ENCODE data around the gene GRK4. TPM values are rescaled to one million over a fixed set of nuclear protein-coding genes. Genes with fewer than 3 reads are reported as not detected.
"Not testable (repeated sequence)": the region's sequence is repeated elsewhere in the genome, so short reads cannot be mapped to it uniquely, and the experiment has no call there.

Gene GRK4
- total RNA-seq, 1 experiment from 2014 or later = 4.2 TPM

DNA sequence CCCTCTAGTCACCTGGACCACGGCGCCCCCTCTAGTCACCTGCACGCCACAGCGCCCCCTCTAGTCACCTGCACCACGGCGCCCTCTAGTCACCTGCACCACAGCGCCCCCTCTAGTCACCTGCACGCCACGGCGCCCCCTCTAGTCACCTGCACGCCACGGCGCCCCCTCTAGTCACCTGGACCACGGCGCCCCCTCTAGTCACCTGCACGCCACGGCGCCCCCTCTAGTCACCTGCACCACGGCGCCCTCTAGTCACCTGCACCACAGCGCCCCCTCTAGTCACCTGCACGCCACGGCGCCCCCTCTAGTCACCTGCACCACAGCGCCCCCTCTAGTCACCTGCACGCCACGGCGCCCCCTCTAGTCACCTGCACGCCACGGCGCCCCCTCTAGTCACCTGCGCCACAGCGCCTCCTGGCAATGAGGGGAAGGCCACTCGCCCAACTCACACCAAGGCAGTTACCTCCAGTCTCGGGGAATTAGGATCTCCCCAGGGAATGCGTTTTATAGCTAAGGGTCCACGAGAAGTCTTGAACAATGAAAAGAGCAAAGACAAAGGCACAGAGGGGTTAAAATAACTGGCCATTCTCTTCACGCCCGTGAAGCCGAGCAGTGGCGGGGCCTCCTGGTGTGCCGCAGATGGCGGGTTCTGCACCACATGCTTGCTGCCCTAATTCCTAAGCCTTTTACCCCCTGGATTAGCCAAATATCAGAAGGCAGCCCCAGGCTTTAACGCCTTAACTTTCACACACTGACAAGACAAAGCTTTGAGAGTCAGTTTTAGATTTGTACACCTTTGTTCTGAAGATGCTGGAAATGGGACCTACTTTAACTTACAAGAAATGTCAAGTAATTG is 8.0 kb upstream of the GRK4 start:
- TF ChIP-seq, protein P1, sequence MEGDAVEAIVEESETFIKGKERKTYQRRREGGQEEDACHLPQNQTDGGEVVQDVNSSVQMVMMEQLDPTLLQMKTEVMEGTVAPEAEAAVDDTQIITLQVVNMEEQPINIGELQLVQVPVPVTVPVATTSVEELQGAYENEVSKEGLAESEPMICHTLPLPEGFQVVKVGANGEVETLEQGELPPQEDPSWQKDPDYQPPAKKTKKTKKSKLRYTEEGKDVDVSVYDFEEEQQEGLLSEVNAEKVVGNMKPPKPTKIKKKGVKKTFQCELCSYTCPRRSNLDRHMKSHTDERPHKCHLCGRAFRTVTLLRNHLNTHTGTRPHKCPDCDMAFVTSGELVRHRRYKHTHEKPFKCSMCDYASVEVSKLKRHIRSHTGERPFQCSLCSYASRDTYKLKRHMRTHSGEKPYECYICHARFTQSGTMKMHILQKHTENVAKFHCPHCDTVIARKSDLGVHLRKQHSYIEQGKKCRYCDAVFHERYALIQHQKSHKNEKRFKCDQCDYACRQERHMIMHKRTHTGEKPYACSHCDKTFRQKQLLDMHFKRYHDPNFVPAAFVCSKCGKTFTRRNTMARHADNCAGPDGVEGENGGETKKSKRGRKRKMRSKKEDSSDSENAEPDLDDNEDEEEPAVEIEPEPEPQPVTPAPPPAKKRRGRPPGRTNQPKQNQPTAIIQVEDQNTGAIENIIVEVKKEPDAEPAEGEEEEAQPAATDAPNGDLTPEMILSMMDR (IDR thresholded peaks at IDR 0.05 in 2 of 3, conservative IDR thresholded peaks at IDR 0.05 in 1 of 3; ENCODE audit: borderline replicate concordance in 1 of 3, insufficient read depth in 1 of 3, low read depth in 2 of 3, low read length in 2 of 3) = peak; percentile 19 to 85 (median 79); a peak in 4 of 6 replicates
- H2AFZ ChIP-seq (ENCODE audit: low read depth, low read length, poor library complexity, severe bottlenecking); H3K27ac ChIP-seq (ENCODE audit: low read depth, low read length); intact Hi-C loops (cut with micrococcal nuclease); H3K9ac ChIP-seq (ENCODE audit: low read length); POLR2A ChIA-PET; H3K27me3 ChIP-seq (ENCODE audit: insufficient read depth, low read length); RAD21 ChIA-PET (ENCODE audit: low non-redundant PET in 1 of 2, low total read pairs in 2 of 2, uncharacterized antibody in 2 of 2, unreplicated experiment in 2 of 2); DNase-seq (ENCODE audit: low read depth, low spot score); H3K4me3 ChIP-seq (replicated peaks in 1 of 2; ENCODE audit: low read depth in 1 of 2, low read length in 2 of 2); CTCF ChIA-PET; H3K9me2 ChIP-seq (ENCODE audit: insufficient read depth); H3K4me1 ChIP-seq (ENCODE audit: control insufficient read depth in 1 of 2, insufficient read depth in 2 of 2, low read length in 2 of 2); H3K4me2 ChIP-seq (ENCODE audit: low read length); ATAC-seq; BruUV-seq (replicated peaks): not testable (repeated sequence)
- H3K79me2 ChIP-seq (ENCODE audit: insufficient read depth, low read length) = peaks cover 82% of the 10 kb centered on the region
- H3K36me3 ChIP-seq (ENCODE audit: control insufficient read depth in 1 of 2, insufficient read depth in 2 of 2, low read length in 2 of 2) = peaks cover 58 to 75% of the 10 kb centered on the region in 2 experiments
- peaks cover 14% of the 10 kb centered on the region; the same call in 1 of the 2 replicates for H4K20me1 ChIP-seq (ENCODE audit: insufficient read depth)
- H3K9me3 ChIP-seq (ENCODE audit: control insufficient read depth in 1 of 2, insufficient read depth in 1 of 2, low read depth in 1 of 2, low read length in 2 of 2) = peaks cover 6 to 11% of the 10 kb centered on the region in 2 experiments; a peak in 2 of 4 replicates

DNA sequence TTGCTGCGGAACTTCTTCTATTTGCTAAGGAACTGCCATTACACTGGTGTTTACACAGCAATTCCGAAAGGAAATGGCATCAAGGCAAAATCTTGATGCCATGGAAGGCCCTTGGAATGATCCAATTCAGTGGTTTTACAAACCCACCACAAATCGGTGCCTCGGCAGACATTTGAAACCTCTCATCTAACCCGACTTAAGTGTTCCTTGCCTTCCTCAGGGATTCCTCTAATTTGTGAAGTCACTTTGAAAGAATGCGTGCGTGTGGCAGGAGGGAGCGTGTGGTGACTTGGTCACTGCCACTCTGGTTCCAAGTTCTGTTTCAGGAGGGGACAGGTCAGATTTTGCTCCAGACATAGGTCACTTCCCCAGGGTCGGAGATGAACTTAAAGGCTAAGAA is 4.9 kb upstream of the GRK4 start:
- Histone ChIP-seq H2AFZ (ENCODE audit: low read depth, low read length, poor library complexity, severe bottlenecking) (no peak overlapping the region), H3K27ac (ENCODE audit: low read depth, low read length) (no peak overlapping the region), H3K27me3 (ENCODE audit: insufficient read depth, low read length) (no peaks in the 10 kb centered on the region), H3K9ac (ENCODE audit: low read length) (no peak overlapping the region), H3K4me1 (ENCODE audit: control insufficient read depth in 1 of 2, insufficient read depth in 2 of 2, low read length in 2 of 2) (peaks cover 7 to 16% of the 10 kb centered on the region in 2 experiments; a peak in 3 of 4 replicates), H3K36me3 (ENCODE audit: control insufficient read depth in 1 of 2, insufficient read depth in 2 of 2, low read length in 2 of 2) (peaks cover 41 to 60% of the 10 kb centered on the region in 2 experiments), H3K9me3 (ENCODE audit: control insufficient read depth in 1 of 2, insufficient read depth in 1 of 2, low read depth in 1 of 2, low read length in 2 of 2) (peaks cover 6 to 11% of the 10 kb centered on the region in 2 experiments; a peak in 2 of 4 replicates), H3K79me2 (ENCODE audit: insufficient read depth, low read length) (peaks cover 85% of the 10 kb centered on the region), H3K4me2 (ENCODE audit: low read length) (no peak overlapping the region), H3K4me3 (replicated peaks in 1 of 2; ENCODE audit: low read depth in 1 of 2, low read length in 2 of 2) (no peak overlapping the region), H3K9me2 (ENCODE audit: insufficient read depth) (no peaks in the 10 kb centered on the region), H4K20me1 (ENCODE audit: insufficient read depth) (peaks cover 10% of the 10 kb centered on the region; the same call in 1 of the 2 replicates)
- intact Hi-C loops (cut with micrococcal nuclease) = no loop called here
- TF ChIP-seq EZH2phosphoT487 (IDR thresholded peaks at IDR 0.05; ENCODE audit: borderline replicate concordance) (no peak), CEBPB (IDR thresholded peaks at IDR 0.05; ENCODE audit: low read depth) (no peak), CBX3 (IDR thresholded peaks at IDR 0.05; ENCODE audit: low read depth) (no peak), ELF1 (IDR thresholded peaks at IDR 0.05; ENCODE audit: borderline replicate concordance, low read depth) (no peak)
- TF ChIP-seq, protein P2, sequence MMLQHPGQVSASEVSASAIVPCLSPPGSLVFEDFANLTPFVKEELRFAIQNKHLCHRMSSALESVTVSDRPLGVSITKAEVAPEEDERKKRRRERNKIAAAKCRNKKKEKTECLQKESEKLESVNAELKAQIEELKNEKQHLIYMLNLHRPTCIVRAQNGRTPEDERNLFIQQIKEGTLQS (IDR thresholded peaks at IDR 0.05) = no peak
- CTCF ChIA-PET = no interaction called here
- BruUV-seq (replicated peaks) = no TSS peak
- POLR2A ChIA-PET = no interaction called here
- RAD21 ChIA-PET (ENCODE audit: low non-redundant PET in 1 of 2, low total read pairs in 2 of 2, uncharacterized antibody in 2 of 2, unreplicated experiment in 2 of 2) = no interaction called here
- DNase-seq (ENCODE audit: low read depth, low spot score) (no peak), ATAC-seq (no peak)

DNA sequence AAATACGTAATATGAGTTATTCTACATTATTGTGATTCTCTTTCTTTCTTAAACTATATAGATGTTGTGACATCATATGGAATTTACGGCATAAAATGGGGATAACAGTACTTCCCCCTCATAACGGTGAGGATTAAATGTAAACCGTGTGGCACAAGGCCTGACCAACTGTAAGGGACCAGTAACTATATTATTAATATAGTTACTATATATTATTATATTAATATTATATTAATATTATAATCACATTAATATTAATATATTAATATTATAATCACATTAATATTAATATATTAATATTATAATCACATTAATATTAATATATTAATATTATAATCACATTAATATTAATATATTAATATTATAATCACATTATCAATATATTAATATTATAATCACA is 2.9 kb upstream of the GRK4 start:
- intact Hi-C loops (cut with micrococcal nuclease); H3K27me3 ChIP-seq (ENCODE audit: insufficient read depth, low read length); CTCF ChIA-PET; BruUV-seq (replicated peaks); DNase-seq (ENCODE audit: low read depth, low spot score); H3K9me2 ChIP-seq (ENCODE audit: insufficient read depth); H3K4me3 ChIP-seq (replicated peaks in 1 of 2; ENCODE audit: low read depth in 1 of 2, low read length in 2 of 2); H2AFZ ChIP-seq (ENCODE audit: low read depth, low read length, poor library complexity, severe bottlenecking); POLR2A ChIA-PET; H3K27ac ChIP-seq (ENCODE audit: low read depth, low read length); H3K4me2 ChIP-seq (ENCODE audit: low read length); H3K9ac ChIP-seq (ENCODE audit: low read length); RAD21 ChIA-PET (ENCODE audit: low non-redundant PET in 1 of 2, low total read pairs in 2 of 2, uncharacterized antibody in 2 of 2, unreplicated experiment in 2 of 2); ATAC-seq; H4K20me1 ChIP-seq (ENCODE audit: insufficient read depth): not testable (repeated sequence)
- peaks cover 34 to 44% of the 10 kb centered on the region in 2 experiments for H3K36me3 ChIP-seq (ENCODE audit: control insufficient read depth in 1 of 2, insufficient read depth in 2 of 2, low read length in 2 of 2)
- peaks cover 6 to 11% of the 10 kb centered on the region in 2 experiments; a peak in 2 of 4 replicates for H3K9me3 ChIP-seq (ENCODE audit: control insufficient read depth in 1 of 2, insufficient read depth in 1 of 2, low read depth in 1 of 2, low read length in 2 of 2)
- peaks cover 73% of the 10 kb centered on the region for H3K79me2 ChIP-seq (ENCODE audit: insufficient read depth, low read length)
- H3K4me1 ChIP-seq (ENCODE audit: control insufficient read depth in 1 of 2, insufficient read depth in 2 of 2, low read length in 2 of 2) = peaks cover 12 to 23% of the 10 kb centered on the region in 2 experiments; a peak in 3 of 4 replicates
